Measurements from ENCODE around the gene HES5.

HES5 gene

DNA sequence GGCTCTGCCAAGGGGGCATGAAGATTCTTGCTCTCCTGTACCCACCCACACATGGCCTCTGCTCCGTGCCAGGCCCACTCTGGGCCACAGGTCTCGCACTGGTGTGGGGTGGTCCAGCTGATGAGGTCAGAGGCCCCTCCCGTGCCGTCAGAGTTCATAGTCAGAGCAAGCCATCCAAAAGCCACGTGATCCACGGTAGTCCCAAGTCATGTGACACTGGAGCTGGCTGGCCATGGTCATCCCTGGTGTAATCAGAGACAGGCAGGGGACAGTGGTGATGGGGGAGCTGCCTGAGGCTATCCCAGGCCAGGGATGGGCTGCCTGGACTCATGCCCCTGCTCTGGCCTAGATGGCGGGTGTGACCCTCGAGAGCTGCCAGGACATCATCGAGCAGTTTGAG lies 43.5 kb downstream of the HES5 start:
- TF ChIP-seq, protein P1, sequence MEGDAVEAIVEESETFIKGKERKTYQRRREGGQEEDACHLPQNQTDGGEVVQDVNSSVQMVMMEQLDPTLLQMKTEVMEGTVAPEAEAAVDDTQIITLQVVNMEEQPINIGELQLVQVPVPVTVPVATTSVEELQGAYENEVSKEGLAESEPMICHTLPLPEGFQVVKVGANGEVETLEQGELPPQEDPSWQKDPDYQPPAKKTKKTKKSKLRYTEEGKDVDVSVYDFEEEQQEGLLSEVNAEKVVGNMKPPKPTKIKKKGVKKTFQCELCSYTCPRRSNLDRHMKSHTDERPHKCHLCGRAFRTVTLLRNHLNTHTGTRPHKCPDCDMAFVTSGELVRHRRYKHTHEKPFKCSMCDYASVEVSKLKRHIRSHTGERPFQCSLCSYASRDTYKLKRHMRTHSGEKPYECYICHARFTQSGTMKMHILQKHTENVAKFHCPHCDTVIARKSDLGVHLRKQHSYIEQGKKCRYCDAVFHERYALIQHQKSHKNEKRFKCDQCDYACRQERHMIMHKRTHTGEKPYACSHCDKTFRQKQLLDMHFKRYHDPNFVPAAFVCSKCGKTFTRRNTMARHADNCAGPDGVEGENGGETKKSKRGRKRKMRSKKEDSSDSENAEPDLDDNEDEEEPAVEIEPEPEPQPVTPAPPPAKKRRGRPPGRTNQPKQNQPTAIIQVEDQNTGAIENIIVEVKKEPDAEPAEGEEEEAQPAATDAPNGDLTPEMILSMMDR (IDR thresholded peaks at IDR 0.05), result no peak
- Histone ChIP-seq H3K9me3 (no peaks in the 10 kb centered on the region), H3K27ac (no peak overlapping the region), H3K4me1 (ENCODE audit: control insufficient read depth in 1 of 2, insufficient read depth in 1 of 2, low read depth in 1 of 2, low read length in 1 of 2) (no peaks in the 10 kb centered on the region), H3K36me3 (no peaks in the 10 kb centered on the region), H3K27me3 (no peaks in the 10 kb centered on the region), H3K4me3 (ENCODE audit: low read depth in 1 of 2, low read length in 1 of 2) (no peak overlapping the region)

- no peaks in the 10 kb centered on the region for H3K27me3 ChIP-seq
- H3K27ac ChIP-seq, result no peak overlapping the region
- H3K4me3 ChIP-seq (ENCODE audit: low read depth in 1 of 2, low read length in 1 of 2), result no peak overlapping the region
- no peaks in the 10 kb centered on the region for H3K4me1 ChIP-seq (ENCODE audit: control insufficient read depth in 1 of 2, insufficient read depth in 1 of 2, low read depth in 1 of 2, low read length in 1 of 2)
- TF ChIP-seq, protein P1 (IDR thresholded peaks at IDR 0.05), result no peak
- H3K9me3 ChIP-seq, result no peaks in the 10 kb centered on the region
- no peaks in the 10 kb centered on the region for H3K36me3 ChIP-seq
Observed at GRCh38 chr1:2486041-2486440, 44.0 kb downstream of the HES5 start.

GRCh38 chr1:2483970-2484369 lies 46.1 kb downstream of the HES5 start:
- no peaks in the 10 kb centered on the region for H3K27me3 ChIP-seq
- no peak overlapping the region for H3K27ac ChIP-seq
- no peaks in the 10 kb centered on the region for H3K4me1 ChIP-seq (ENCODE audit: control insufficient read depth in 1 of 2, insufficient read depth in 1 of 2, low read depth in 1 of 2, low read length in 1 of 2)
- TF ChIP-seq, protein P1 (IDR thresholded peaks at IDR 0.05), result no peak
- H3K9me3 ChIP-seq, result no peaks in the 10 kb centered on the region
- no peak overlapping the region for H3K4me3 ChIP-seq (ENCODE audit: low read depth in 1 of 2, low read length in 1 of 2)
- no peaks in the 10 kb centered on the region for H3K36me3 ChIP-seq

DNA sequence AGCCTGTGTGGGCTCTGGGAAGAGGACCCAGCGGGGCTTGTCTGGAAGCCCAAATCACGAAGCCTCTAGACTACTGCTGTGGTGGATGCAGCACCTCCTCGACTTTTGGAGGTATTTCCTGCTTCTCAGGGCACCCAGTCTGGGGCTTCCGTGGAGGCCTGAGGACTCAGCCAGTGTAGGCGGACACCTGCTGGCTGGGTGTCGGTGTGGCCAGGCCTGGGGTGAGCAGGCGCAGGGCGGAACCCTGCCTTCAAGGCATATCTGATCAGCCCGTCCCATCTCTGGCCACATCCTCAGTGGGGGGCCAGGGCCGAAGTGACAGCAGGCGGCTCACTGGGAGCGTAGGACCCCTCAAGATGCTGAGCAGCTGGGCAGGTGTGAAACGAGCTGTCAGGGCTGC lies 47.0 kb downstream of the HES5 start:
- Histone ChIP-seq H3K4me1 (ENCODE audit: control insufficient read depth in 1 of 2, insufficient read depth in 1 of 2, low read depth in 1 of 2, low read length in 1 of 2) (no peaks in the 10 kb centered on the region), H3K9me3 (no peaks in the 10 kb centered on the region), H3K4me3 (ENCODE audit: low read depth in 1 of 2, low read length in 1 of 2) (no peak overlapping the region), H3K36me3 (no peaks in the 10 kb centered on the region), H3K27me3 (no peaks in the 10 kb centered on the region), H3K27ac (no peak overlapping the region)
- TF ChIP-seq, protein P1 (IDR thresholded peaks at IDR 0.05), result no peak

DNA sequence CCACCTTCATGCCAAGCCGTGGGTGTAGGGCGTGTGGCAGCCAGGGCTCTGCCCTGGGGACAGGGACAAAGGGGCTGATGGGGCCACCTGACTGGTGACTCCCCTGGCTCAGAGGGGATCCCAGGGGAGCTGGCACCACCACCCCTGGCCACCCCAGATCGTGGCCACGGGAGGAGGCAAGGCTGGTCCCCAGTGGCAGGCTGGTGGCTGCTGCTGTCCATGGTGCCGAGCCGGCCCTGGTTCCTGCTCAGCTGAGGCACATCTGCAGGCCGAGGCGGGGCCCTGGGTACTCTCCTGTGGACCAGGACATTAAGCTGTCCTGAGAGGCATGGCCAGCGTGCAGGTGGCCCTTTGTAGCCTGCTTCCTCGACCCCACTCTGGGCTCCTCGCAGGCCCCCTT lies 47.5 kb downstream of the HES5 start:
- TF ChIP-seq, protein P1 (IDR thresholded peaks at IDR 0.05), result no peak
- H3K9me3 ChIP-seq, result no peaks in the 10 kb centered on the region
- no peaks in the 10 kb centered on the region for H3K27me3 ChIP-seq
- H3K4me1 ChIP-seq (ENCODE audit: control insufficient read depth in 1 of 2, insufficient read depth in 1 of 2, low read depth in 1 of 2, low read length in 1 of 2), result no peaks in the 10 kb centered on the region
- H3K4me3 ChIP-seq (ENCODE audit: low read depth in 1 of 2, low read length in 1 of 2), result no peak overlapping the region
- no peak overlapping the region for H3K27ac ChIP-seq
- H3K36me3 ChIP-seq, result no peaks in the 10 kb centered on the region

- Histone ChIP-seq H3K27me3 (no peaks in the 10 kb centered on the region), H3K4me1 (ENCODE audit: control insufficient read depth in 1 of 2, insufficient read depth in 1 of 2, low read depth in 1 of 2, low read length in 1 of 2) (no peaks in the 10 kb centered on the region), H3K9me3 (no peaks in the 10 kb centered on the region), H3K36me3 (no peaks in the 10 kb centered on the region), H3K27ac (no peak overlapping the region), H3K4me3 (ENCODE audit: low read depth in 1 of 2, low read length in 1 of 2) (no peak overlapping the region)
- TF ChIP-seq, protein P1 (IDR thresholded peaks at IDR 0.05), result no peak
Observed at GRCh38 chr1:2481885-2482284, 48.2 kb downstream of the HES5 start.

Measured in neutrophil (primary cell).